LoVo (cell line): ENCODE results near the gene MINDY1.

ENCODE experiments used
- DNase-seq: peaks from one replicate; pipeline ENCODE4 v3.0.0-alpha.2; 2016; ENCODE audit warnings: low spot score

Gene MINDY1

DNA sequence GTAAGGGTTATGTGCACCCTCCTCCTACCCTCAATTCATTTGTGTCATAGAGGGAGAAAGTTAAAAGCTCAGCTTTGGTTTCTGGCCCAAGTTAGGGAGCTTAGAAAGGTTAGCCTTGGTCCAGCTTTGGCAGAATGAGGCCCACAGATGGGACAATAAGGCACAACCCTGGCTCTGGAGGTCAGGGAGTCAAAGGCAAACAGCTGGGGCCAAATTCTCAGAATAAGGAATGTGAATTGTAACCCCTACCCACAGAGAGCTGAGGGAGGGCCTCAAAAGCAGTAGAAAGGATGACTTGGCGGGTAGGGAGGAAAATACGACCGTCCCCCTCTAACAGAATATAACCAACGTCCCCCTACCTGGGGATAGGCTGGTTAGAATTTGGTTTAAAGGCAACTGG lies 41.1 kb downstream of the MINDY1 start:
- DNase-seq, result no peak

DNA sequence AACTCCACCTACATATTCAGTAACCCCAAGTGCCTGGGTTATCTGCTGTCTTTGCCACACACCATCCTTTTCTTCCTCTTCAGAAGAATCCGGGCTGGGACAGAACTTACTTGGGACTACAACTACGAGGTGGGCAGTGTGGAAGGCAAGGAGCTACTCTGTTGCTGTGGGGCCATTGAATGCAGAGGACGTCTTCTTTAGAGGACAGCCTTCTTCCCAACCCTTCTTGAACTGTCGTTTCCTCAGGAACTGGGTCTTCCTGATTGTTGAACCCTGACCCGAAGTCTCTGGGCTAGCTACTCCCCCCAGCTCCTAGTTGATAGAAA lies 42.6 kb downstream of the MINDY1 start:
- DNase-seq, result no peak

DNA sequence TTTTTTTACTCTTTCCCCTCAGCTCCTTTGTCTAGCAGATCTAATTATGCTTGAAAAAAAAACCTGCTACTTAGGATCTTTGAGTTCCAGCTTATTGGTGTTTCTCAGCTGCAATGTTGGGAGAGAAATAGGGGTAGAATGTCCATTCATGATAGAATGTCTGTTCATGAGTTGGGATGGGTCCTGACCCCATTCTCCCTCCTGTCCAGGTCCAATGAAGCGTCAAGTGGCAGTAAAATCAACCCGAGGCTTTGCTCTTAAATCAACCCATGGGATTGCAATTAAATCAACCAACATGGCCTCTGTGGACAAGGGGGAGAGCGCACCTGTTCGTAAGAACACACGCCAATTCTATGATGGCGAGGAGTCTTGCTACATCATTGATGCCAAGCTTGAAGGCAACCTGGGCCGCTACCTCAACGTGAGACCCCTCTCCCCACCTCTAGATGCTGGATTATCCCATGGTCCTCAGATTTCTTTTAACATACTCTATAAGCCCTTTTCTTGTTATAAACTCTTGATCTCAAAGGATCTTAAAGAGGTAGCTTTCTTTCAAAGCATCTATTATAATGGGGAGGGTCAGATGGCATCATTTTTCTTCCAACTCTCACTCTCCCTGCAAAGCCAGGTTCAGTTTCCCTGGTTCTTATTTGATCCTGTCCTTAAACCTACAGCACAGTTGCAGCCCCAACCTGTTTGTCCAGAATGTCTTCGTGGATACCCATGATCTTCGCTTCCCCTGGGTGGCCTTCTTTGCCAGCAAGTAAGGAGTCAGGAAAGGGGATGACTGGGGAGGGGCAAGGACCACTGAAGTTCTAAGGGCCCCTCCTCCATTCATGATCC lies 43.2 kb downstream of the MINDY1 start:
- DNase-seq, result no peak

DNA sequence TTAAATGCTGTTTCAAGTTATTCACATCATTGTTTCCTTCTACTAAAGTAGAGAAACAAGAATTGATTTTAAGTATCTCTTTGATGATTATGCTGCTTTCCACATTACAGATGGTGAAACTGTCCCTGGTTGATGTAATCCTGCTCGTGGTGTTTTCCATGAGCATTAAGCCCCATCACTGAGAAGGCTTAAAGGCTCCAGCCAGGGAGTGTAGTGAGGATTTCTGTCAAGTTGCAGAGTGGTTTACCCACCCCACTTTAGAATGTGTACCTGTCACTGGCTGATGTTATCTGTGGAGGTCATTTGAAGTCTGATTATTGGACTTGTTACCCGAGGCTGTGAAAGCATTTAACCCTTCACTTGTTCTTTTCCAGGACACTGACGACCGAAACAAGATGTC lies 44.9 kb downstream of the MINDY1 start:
- no peak for DNase-seq

DNA sequence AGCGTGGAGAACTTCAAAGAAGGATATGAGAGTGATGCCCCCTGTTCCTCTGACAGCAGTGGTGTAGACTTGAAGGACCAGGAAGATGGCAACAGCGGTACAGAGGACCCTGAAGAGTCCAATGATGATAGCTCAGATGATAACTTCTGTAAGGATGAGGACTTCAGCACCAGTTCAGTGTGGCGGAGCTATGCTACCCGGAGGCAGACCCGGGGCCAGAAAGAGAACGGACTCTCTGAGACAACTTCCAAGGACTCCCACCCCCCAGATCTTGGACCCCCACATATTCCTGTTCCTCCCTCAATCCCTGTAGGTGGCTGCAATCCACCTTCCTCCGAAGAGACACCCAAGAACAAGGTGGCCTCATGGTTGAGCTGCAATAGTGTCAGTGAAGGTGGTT lies 46.1 kb downstream of the MINDY1 start:
- no peak for DNase-seq

DNA sequence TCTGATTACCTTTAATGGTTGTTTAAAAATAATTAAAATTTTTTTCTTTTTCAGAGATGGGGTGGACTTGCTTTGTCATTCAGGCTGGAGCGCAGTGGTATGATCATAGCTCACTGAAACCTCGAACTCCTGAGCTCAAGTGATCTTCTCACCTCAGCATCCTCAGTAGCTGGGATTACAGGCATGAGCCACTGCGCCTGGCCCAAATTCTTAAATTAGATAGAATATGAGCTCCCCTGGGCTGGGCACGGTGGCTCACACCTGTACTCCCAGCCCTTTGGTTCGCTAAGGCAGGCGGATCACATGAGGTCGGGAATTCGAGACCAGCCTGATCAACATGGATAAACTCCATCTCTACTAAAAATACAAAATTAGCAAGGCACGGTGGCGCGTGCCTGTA lies 49.0 kb downstream of the MINDY1 start:
- DNase-seq, result no peak

DNA sequence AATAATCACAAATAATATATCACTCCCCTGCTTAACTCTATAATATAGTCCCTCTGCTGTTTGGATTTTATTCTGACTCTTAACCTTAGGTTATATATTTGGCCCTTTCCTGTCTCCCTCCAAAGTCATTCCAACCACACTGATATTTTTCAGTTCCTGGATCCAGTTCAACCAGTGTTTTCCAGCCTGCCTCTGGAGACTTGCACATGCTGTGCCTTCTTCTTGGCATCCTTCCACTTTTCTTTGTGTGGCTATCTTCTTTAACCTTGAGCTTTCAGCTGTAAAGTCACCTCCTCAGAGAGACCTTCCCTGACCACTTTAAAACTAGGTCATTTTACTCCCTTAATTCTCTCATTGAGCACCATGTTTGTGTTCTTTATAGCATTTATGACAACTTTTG lies 51.4 kb downstream of the MINDY1 start:
- DNase-seq, result no peak

DNA sequence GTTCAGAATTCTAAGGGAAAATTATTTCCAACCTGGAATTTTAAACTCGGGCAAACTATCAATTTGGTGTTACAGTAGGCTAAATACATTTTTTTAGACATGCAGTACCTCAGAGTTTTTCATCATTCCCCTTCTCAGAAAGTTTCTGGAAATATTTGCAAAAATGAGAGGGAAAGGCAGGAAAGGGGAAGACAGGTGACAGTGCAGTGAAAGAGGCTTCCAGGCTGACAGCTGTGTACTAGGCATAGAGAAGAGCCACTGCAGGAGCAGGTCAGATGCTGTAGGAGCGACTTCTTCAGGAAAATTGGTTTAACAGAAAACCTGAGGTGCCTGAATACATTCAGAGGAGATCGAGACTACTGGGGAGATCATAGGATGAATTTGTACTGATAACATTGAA lies 52.0 kb downstream of the MINDY1 start:
- no peak for DNase-seq
